Neuronal stem cell (in vitro differentiated cells): Measurements from ENCODE around the gene SPOPL.

ENCODE experiments used
- DNase-seq: peaks from one replicate; pipeline ENCODE4 v3.0.0-alpha.2; 2013; ENCODE audit warnings: low spot score
- H2AFZ ChIP-seq: one replicate; pipeline ENCODE4 v1.6.1; 2013; ENCODE audit warnings: mild to moderate bottlenecking, low read length, inconsistent platforms
- H2AK5ac ChIP-seq: 2 replicates; pipeline ENCODE4 v1.6.1; 2013; ENCODE audit warnings: low read depth, mild to moderate bottlenecking, inconsistent platforms, low read length, moderate library complexity, mixed read lengths
- H2BK120ac ChIP-seq: 2 replicates; pipeline ENCODE4 v1.6.1; 2013; ENCODE audit warnings: low read depth, mild to moderate bottlenecking, inconsistent platforms, low read length, moderate library complexity, mixed read lengths
- H2BK12ac ChIP-seq: one replicate; pipeline ENCODE4 v1.6.1; 2013; ENCODE audit warnings: low read length, inconsistent platforms
- H2BK15ac ChIP-seq: 2 replicates; pipeline ENCODE4 v1.6.1; 2013; ENCODE audit warnings: mild to moderate bottlenecking, low read length, inconsistent platforms, mixed read lengths
- H2BK5ac ChIP-seq: one replicate; pipeline ENCODE4 v1.6.1; 2013; ENCODE audit warnings: inconsistent platforms, mild to moderate bottlenecking, low read length, moderate library complexity
- H3K14ac ChIP-seq: one replicate; pipeline ENCODE4 v1.6.1; 2013; ENCODE audit warnings: low read length, inconsistent platforms
- H3K18ac ChIP-seq: 2 replicates; pipeline ENCODE4 v1.6.1; 2013; ENCODE audit warnings: low read length, inconsistent platforms
- H3K23ac ChIP-seq: 2 replicates; pipeline ENCODE4 v1.6.1; 2013; ENCODE audit warnings: low read depth, mild to moderate bottlenecking, mixed read lengths, low read length, inconsistent platforms; ENCODE audit not compliant: poor library complexity
- H3K27ac ChIP-seq: replicated peaks from 3 replicates; pipeline ENCODE4 v1.5.1; 2013; ENCODE audit warnings: low read length, inconsistent platforms
- H3K27me3 ChIP-seq, 3 experiments: 2 replicates each; pipeline ENCODE4 v1.6.1; 2013; ENCODE audit warnings: low read length in 3 of 3, mild to moderate bottlenecking in 2 of 3, inconsistent platforms in 1 of 3, low read depth in 1 of 3, mixed read lengths in 1 of 3, moderate library complexity in 1 of 3; ENCODE audit not compliant: control insufficient read depth in 3 of 3, insufficient read depth in 3 of 3
- H3K36me3 ChIP-seq, 2 donors: replicated peaks in 1 of 2; 2 replicates each; pipeline ENCODE4 v1.6.1; 2013; ENCODE audit warnings: low read length in 2 of 2; ENCODE audit not compliant: control insufficient read depth in 2 of 2, insufficient read depth in 2 of 2
- H3K4ac ChIP-seq: 2 replicates; pipeline ENCODE4 v1.6.1; 2013; ENCODE audit warnings: inconsistent platforms, mild to moderate bottlenecking, low read length, moderate library complexity
- H3K4me1 ChIP-seq, 2 donors: 1 replicate in 1 of 2; 2 replicates in 1 of 2; pipeline ENCODE4 v1.6.1; 2013; ENCODE audit warnings: low read length in 2 of 2, low read depth in 1 of 2; ENCODE audit not compliant: control insufficient read depth in 2 of 2, insufficient read depth in 1 of 2
- H3K4me2 ChIP-seq: one replicate; pipeline ENCODE4 v1.6.1; 2013; ENCODE audit warnings: mild to moderate bottlenecking, low read length, inconsistent platforms; ENCODE audit not compliant: insufficient read depth, poor library complexity, severe bottlenecking
- H3K4me3 ChIP-seq, 2 donors: 2 replicates each; pipeline ENCODE4 v1.5.1; 2013; ENCODE audit warnings: low read length in 2 of 2, mild to moderate bottlenecking in 2 of 2, inconsistent platforms in 1 of 2, moderate library complexity in 1 of 2
- H3K79me1 ChIP-seq: one replicate; pipeline ENCODE4 v1.6.1; 2013; ENCODE audit warnings: low read depth, mild to moderate bottlenecking, inconsistent platforms, low read length, moderate library complexity
- H3K9ac ChIP-seq: one replicate; pipeline ENCODE4 v1.6.1; 2013; ENCODE audit warnings: mild to moderate bottlenecking, low read depth, low read length, inconsistent platforms; ENCODE audit not compliant: poor library complexity
- H3K9me3 ChIP-seq, 2 donors: replicated peaks in 1 of 2; 2 replicates each; pipeline versions ENCODE3 to v1.6.1; 2013; ENCODE audit warnings: low read length in 2 of 2, mild to moderate bottlenecking in 2 of 2, inconsistent platforms in 1 of 2, low read depth in 1 of 2, mixed read lengths in 1 of 2, moderate library complexity in 1 of 2; ENCODE audit not compliant: control insufficient read depth in 2 of 2, insufficient read depth in 1 of 2
- H4K8ac ChIP-seq: one replicate; pipeline ENCODE4 v1.6.1; 2013; ENCODE audit warnings: low read depth, mild to moderate bottlenecking, inconsistent platforms, low read length, moderate library complexity
- H4K91ac ChIP-seq: one replicate; pipeline ENCODE4 v1.6.1; 2013; ENCODE audit warnings: low read length, low read depth, mild to moderate bottlenecking, inconsistent platforms; ENCODE audit not compliant: poor library complexity
- WGBS, 2 donors: extraction: QIAGEN DNeasy Blood & Tissue Kit; methylation state at CpG; one replicate each; pipeline ENCODE4 v1.1.7; 2013; ENCODE audit warnings: missing lambda C conversion rate in 2 of 2, mixed read lengths in 1 of 2; ENCODE audit not compliant: insufficient read length in 2 of 2, insufficient replicate concordance in 1 of 2; ENCODE audit errors: extremely low coverage in 2 of 2; 5-methylcytosine and 5-hydroxymethylcytosine counted together

SPOPL gene

GRCh38 chr2:138581909-138582308, 80.3 kb downstream of the SPOPL start:
- Histone ChIP-seq H2AFZ (no peak overlapping the region), H3K27ac (no peak overlapping the region), H2BK120ac (no peak overlapping the region), H3K9ac (no peak overlapping the region), H3K36me3 (peaks cover 0 to 2% of the 10 kb centered on the region in 2 donors), H3K4me3 (no peak overlapping the region), H2BK15ac (no peak overlapping the region), H3K14ac (no peak overlapping the region), H3K4me2 (no peak overlapping the region), H3K9me3 (peaks cover 0 to 6% of the 10 kb centered on the region in 2 donors), H3K79me1 (no peaks in the 10 kb centered on the region), H3K23ac (no peak overlapping the region), H3K27me3 (no peaks in the 10 kb centered on the region), H3K18ac (no peak overlapping the region), H2BK5ac (no peak overlapping the region), H4K91ac (no peak overlapping the region), H4K8ac (no peak overlapping the region), H3K4me1 (no peaks in the 10 kb centered on the region), H2BK12ac (no peak overlapping the region), H2AK5ac (no peak overlapping the region), H3K4ac (no peak overlapping the region)
- DNase-seq = no peak
- WGBS, 2 donors = no CpG with 5 or more reads among the region's 1 CpG

GRCh38 chr2:138589663-138590062, 88.1 kb downstream of the SPOPL start:
- no peak overlapping the region for H2AFZ ChIP-seq
- no peak overlapping the region for H3K27ac ChIP-seq
- no peak overlapping the region for H3K18ac ChIP-seq
- H2BK15ac ChIP-seq = no peak overlapping the region
- H3K9me3 ChIP-seq = no peaks in the 10 kb centered on the region
- H3K4me2 ChIP-seq = no peak overlapping the region
- DNase-seq = no peak
- H3K79me1 ChIP-seq = no peaks in the 10 kb centered on the region
- no peak overlapping the region for H2BK120ac ChIP-seq
- H3K4ac ChIP-seq = no peak overlapping the region
- no peak overlapping the region for H3K23ac ChIP-seq
- H3K36me3 ChIP-seq = no peaks in the 10 kb centered on the region
- H4K91ac ChIP-seq = no peak overlapping the region
- no CpG with 5 or more reads among the region's 1 CpG for whole genome bisulfite sequencing, 2 donors
- H3K9ac ChIP-seq = no peak overlapping the region
- H4K8ac ChIP-seq = no peak overlapping the region
- H2AK5ac ChIP-seq = no peak overlapping the region
- H2BK5ac ChIP-seq = no peak overlapping the region
- H3K14ac ChIP-seq = no peak overlapping the region
- H3K4me1 ChIP-seq = no peaks in the 10 kb centered on the region
- no peak overlapping the region for H3K4me3 ChIP-seq
- no peaks in the 10 kb centered on the region for H3K27me3 ChIP-seq
- no peak overlapping the region for H2BK12ac ChIP-seq

- Histone ChIP-seq H2AFZ (no peak overlapping the region), H3K27ac (no peak overlapping the region), H3K18ac (no peak overlapping the region), H4K91ac (no peak overlapping the region), H3K4me1 (peaks cover 0 to 3% of the 10 kb centered on the region in 2 donors), H3K79me1 (no peaks in the 10 kb centered on the region), H3K23ac (no peak overlapping the region), H3K4ac (no peak overlapping the region), H3K9me3 (no peaks in the 10 kb centered on the region), H3K9ac (no peak overlapping the region), H4K8ac (no peak overlapping the region), H3K27me3 (no peaks in the 10 kb centered on the region), H3K4me2 (no peak overlapping the region), H2BK15ac (no peak overlapping the region), H2BK120ac (no peak overlapping the region), H3K36me3 (no peaks in the 10 kb centered on the region), H2BK5ac (no peak overlapping the region), H3K14ac (no peak overlapping the region), H2AK5ac (no peak overlapping the region), H2BK12ac (no peak overlapping the region), H3K4me3 (no peak overlapping the region)
- no peak for DNase-seq
- WGBS, 2 donors = no CpG with 5 or more reads among the region's 3 CpGs
Observed at GRCh38 chr2:138596403-138596802, 94.8 kb downstream of the SPOPL start.

- H3K27ac ChIP-seq = no peak overlapping the region
- H3K27me3 ChIP-seq = no peaks in the 10 kb centered on the region
- no peak overlapping the region for H3K4me3 ChIP-seq
- no peak for DNase-seq
- no peak overlapping the region for H2BK120ac ChIP-seq
- H3K9ac ChIP-seq = no peak overlapping the region
- no peak overlapping the region for H3K14ac ChIP-seq
- no peak overlapping the region for H2AFZ ChIP-seq
- H3K4ac ChIP-seq = no peak overlapping the region
- no peak overlapping the region for H2BK12ac ChIP-seq
- H2AK5ac ChIP-seq = no peak overlapping the region
- H3K4me2 ChIP-seq = no peak overlapping the region
- WGBS, 2 donors = no CpG with 5 or more reads among the region's 3 CpGs
- no peaks in the 10 kb centered on the region for H3K36me3 ChIP-seq
- no peak overlapping the region for H2BK5ac ChIP-seq
- H3K79me1 ChIP-seq = no peaks in the 10 kb centered on the region
- H3K4me1 ChIP-seq = peaks cover 0 to 3% of the 10 kb centered on the region in 2 donors
- no peaks in the 10 kb centered on the region for H3K9me3 ChIP-seq
- H4K91ac ChIP-seq = no peak overlapping the region
- H3K18ac ChIP-seq = no peak overlapping the region
- H3K23ac ChIP-seq = no peak overlapping the region
- no peak overlapping the region for H4K8ac ChIP-seq
- H2BK15ac ChIP-seq = no peak overlapping the region
Observed at GRCh38 chr2:138600732-138601457, 99.3 kb downstream of the SPOPL start.
